ENCODE results near the gene SAA4.
"Not testable (repeated sequence)": the region's sequence is repeated elsewhere in the genome, so short reads cannot be mapped to it uniquely, and the experiment has no call there.

SAA4 gene

GRCh38 chr11:18246379-18247190 is 10.0 kb upstream of the SAA4 start:
- DNase-seq, result peak; percentile 65

GRCh38 chr11:18245396-18245795 is 8.8 kb upstream of the SAA4 start:
- no peak for DNase-seq

- peak; percentile 80 for DNase-seq
Measured at GRCh38 chr11:18243783-18244362, 7.3 kb upstream of the SAA4 start.

- no peak for DNase-seq
Measured at GRCh38 chr11:18239655-18240054, 3.1 kb upstream of the SAA4 start.

- no peak for DNase-seq
Measured at GRCh38 chr11:18235394-18236334, 938 bp downstream of the SAA4 start.

- DNase-seq, result no peak
Measured at GRCh38 chr11:18233912-18234311, 2.7 kb downstream of the SAA4 start.

- no peak for DNase-seq
Measured at GRCh38 chr11:18230859-18231258, 5.7 kb downstream of the SAA4 start.

- no peak for DNase-seq
Measured at GRCh38 chr11:18229501-18229900, 7.1 kb downstream of the SAA4 start.

GRCh38 chr11:18225913-18226312 is 10.7 kb downstream of the SAA4 start:
- no peak for DNase-seq

GRCh38 chr11:18223591-18224387 is 12.8 kb downstream of the SAA4 start:
- DNase-seq, result no peak

GRCh38 chr11:18222814-18223421 is 13.7 kb downstream of the SAA4 start:
- no peak for DNase-seq

GRCh38 chr11:18221274-18221876 is 15.2 kb downstream of the SAA4 start:
- DNase-seq, result no peak

GRCh38 chr11:18209058-18209457 is 27.5 kb downstream of the SAA4 start:
- no peak for DNase-seq

- no peak for DNase-seq
Measured at GRCh38 chr11:18204771-18205170, 31.8 kb downstream of the SAA4 start.

GRCh38 chr11:18204220-18204619 is 32.4 kb downstream of the SAA4 start:
- DNase-seq, result no peak

- no peak for DNase-seq
Measured at GRCh38 chr11:18203723-18204122, 32.9 kb downstream of the SAA4 start.

- not testable (repeated sequence) for DNase-seq
Measured at GRCh38 chr11:18197738-18198137, 38.9 kb downstream of the SAA4 start.

GRCh38 chr11:18196532-18196931 is 40.1 kb downstream of the SAA4 start:
- no peak for DNase-seq

GRCh38 chr11:18193010-18193409 is 43.6 kb downstream of the SAA4 start:
- no peak for DNase-seq

- DNase-seq, result no peak
Measured at GRCh38 chr11:18191376-18191775, 45.2 kb downstream of the SAA4 start.

GRCh38 chr11:18189476-18190245 is 46.9 kb downstream of the SAA4 start:
- not testable (repeated sequence) for DNase-seq

Measured in activated effector memory CD4-positive, alpha-beta T cell treated with anti-CD3 and anti-CD28 coated beads, Interleukin-2, amount 50 U/mL, for 16 hours (primary cell).